Measurements from ENCODE around the gene MCF2.

GRCh38 chrX:139725720-139726119 is 17.8 kb upstream of the MCF2 start:
- TF ChIP-seq EZH2phosphoT487 (IDR thresholded peaks at IDR 0.05; ENCODE audit: unreplicated experiment), result no peak
- no peak for TF ChIP-seq CTCF (conservative IDR thresholded peaks at IDR 0.05; ENCODE audit: low read depth in 2 of 2)
